ENCODE measurements around the gene SUFU.

DNA sequence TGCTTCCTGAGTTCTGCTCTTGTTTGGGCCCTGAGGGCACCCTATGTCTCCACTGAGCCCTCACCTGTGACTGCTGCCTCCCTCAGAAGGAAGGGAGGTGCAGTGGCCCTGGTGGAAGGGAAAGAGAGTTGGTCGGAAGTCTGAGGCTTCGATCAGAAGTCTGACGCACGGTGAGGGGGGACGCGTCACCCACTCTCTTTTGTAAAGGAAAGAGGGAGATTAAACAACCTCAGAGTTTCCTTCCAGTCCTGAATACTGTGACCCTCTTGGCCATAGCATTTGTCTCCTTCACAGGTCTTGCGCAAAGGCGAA, 109.1 kb downstream of the SUFU start:
- no peak for TF ChIP-seq CTCF (IDR thresholded peaks at IDR 0.05)
- no peak for TF ChIP-seq EP300 (IDR thresholded peaks at IDR 0.05)
- TF ChIP-seq POLR2A (IDR thresholded peaks at IDR 0.05): no peak
